ENCODE data around the gene MAST4. TPM values are rescaled to one million over a fixed set of nuclear protein-coding genes. Genes with fewer than 3 reads are reported as not detected.
A peak's percentile ranks its signal among the peaks of the same experiment; 100 is the strongest.

MAST4 gene
- total RNA-seq, 1 donor from 2014 or later = 13.9 TPM

DNA sequence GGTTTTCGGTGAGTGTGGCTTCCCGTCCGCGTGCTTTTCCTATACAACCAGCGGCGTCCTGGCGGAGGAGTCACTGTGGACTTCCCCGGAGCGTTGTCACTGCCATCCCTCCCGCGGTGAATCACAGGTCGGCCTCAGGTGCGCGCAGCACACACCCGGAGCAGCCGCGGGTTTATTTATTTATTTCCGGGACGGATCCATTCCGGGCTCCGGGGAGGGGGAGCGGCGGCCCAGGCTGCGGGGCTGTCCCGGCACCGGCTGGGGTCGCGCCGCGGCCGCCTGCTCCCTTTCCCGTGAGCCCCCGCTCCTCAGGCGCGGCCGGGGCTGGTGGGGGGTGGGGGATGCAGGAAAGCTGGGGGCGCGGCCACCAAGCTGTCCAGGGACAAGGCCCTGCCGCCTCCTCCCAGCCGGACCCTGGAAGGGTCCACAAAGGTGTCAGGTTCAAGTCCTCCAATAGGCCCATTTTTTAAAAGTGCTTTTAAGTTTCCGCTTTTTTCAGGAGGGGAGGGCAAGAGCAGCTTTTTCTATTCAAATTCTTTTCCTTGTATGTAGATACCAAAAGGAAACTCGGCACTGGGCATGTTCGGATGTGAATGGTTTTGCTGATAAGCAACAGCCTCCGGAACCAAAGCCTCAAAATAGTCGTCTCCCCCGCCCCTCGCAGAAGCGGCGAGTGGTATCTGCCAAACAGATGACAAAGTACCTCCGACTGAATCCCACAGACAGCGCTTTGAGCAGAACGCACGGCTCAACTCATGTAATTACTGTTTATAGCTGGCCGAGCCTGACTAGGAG is 407.9 kb downstream of the MAST4 start:
- FAIRE-seq = no peak
- DNase-seq (ENCODE audit: low spot score in 2 of 2) = peak; percentile 38 to 59

DNA sequence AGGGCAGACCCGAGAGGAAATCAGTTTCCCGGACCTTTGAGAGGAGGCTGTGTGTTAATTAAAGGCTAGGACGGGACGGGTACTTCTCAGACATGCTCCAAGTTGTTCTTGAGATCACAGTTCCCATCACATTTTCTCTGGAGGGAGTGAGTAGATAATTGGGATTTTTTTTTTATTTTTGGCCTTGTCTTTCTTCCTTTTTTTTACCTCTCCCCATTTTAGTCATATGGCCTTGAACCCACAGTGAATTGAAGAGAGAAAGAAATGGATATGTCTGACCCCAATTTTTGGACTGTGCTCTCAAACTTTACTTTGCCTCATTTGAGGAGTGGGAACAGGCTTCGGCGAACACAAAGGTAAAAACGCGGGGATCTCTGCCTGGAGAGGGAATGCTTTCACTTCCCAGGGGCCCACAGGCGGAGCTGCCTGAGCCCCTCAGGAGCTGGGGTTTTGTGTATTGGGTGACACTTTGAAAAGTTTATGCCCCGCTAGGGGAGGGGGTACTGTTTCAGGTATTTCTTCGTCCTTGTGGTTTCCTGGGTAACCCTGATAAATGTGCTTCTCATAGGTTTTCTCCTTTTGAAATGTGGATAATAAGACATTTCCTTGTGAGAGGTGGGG is 408.6 kb downstream of the MAST4 start:
- DNase-seq (ENCODE audit: low spot score in 2 of 2) = no peak
- no peak for FAIRE-seq

DNA sequence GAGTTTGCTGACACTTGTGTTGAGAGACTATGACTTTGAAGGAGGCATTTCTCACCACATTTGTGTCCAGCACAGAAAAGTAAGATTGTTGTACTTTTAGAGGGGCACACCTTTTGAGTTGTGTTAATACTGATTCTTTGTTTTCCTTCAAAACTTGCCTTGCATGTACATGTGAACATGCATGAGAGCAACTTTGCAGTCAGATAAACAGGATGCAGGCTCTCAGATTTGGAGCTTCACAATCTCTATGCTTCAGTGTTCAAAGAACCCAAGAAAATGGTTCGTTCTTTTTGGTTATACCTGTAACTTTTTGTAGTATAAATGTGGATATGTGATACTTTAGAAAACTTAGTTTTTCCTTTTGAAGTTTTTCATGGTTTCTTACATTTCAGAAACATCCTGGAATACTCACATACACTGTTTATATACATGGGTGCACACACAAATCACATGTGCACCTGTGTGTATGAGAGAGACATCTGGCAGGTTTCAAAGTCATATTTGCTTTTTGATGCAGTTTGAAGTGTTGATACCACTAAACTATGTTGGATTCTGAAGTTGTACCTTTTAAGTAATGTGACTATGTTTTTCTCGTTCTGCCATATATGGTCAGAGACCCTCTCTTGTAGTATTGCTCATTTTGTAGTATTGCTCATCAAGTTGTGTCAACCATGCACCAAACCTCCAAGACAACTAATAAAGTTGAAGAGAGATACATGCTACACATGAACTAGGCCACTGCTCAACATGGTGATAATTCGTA is 409.7 kb downstream of the MAST4 start:
- DNase-seq (ENCODE audit: low spot score in 2 of 2) = no peak
- FAIRE-seq = no peak

DNA sequence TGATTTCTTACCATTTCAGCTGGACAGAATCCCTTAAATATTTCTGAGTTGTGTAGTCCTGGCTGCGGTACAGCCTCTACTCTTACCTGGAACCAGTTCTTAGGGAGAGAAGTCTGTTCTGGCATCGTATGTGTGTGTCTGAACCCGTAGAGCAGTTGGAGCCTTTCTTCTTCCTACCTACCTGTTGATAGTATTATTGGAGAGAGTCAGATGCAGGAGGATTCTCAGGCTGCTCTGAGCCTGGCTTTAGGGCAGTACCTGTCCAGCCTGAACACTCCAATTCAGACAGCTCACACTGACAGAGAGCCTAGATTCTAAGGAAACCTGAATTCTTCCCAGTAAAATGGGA is 410.3 kb downstream of the MAST4 start:
- DNase-seq (ENCODE audit: low spot score in 2 of 2) = no peak
- no peak for FAIRE-seq

DNA sequence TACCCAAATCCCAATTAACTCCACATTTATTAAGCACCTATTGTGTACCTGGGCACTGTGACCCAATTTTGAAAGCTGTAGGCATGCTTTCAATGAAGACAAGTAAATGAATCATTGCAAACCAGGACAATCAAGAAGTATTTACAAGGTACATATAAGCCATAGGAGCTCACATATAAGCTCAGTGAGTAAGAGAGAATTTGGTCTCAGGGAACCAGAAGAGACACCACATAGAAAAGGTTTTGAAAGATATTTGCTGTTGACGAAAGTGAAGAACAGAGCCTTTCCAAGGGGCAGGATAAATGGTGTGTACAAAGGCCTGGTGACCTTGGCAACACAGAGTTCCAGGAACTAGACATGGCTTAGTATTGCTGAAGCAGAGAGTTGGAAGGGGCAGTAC is 412.8 kb downstream of the MAST4 start:
- FAIRE-seq (no peak), DNase-seq (ENCODE audit: low spot score in 2 of 2) (no peak)

DNA sequence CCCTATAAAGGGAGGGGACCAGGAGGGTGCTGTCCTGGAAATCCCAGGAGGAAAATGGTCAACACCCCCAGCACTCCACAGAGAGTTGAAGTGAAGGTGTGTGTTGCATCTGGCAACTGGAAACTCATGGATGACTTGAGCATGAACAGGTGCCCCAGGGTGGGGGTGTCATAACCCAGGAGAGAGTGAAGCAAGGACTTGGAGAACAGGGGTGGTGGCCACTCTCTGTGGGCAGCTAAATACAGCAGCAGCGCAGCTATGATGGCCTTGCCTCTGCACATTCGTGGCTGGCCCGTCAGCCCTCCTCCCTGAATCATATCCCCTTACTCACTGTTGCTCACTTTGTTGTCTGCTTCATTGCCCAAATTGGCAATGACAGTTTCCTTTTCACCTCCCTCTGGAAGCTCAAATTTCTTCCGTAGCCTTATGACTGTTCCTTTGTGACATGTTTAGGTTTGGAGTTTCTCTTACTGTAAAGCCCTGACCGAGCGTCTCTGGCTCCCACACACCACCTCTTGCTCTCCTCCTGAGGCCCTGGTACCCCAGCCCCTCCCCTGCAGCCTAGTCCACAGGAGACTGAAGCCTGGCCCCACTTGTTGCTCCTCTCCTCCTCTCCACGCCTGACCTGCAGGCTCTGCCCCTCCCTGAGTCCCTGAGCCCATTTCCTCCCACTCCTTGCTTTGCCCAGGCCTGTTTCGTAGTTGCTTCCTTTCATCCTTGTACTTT is 414.7 kb downstream of the MAST4 start:
- no peak for FAIRE-seq
- no peak for DNase-seq (ENCODE audit: low spot score in 2 of 2)

DNA sequence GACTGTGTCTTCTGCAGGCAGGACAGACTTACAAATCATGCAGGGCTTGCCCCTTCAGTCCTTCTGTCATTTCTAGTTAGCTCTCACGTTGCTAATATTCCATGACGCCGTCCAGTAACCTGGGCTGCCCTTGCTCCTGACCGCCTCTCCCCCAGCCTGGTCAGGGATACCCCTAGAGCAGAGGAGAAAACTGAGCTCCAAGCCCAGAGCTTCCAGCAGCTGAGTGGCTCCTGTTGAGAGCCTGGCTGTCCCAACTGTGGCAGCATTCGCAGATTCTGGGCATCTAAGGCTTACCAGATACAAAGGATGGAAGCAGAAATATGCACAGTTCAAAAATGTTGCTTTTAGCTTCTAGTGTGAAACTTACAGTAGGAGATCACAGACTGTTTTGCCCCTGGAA is 415.2 kb downstream of the MAST4 start:
- DNase-seq (ENCODE audit: low spot score in 2 of 2) (no peak), FAIRE-seq (no peak)

DNA sequence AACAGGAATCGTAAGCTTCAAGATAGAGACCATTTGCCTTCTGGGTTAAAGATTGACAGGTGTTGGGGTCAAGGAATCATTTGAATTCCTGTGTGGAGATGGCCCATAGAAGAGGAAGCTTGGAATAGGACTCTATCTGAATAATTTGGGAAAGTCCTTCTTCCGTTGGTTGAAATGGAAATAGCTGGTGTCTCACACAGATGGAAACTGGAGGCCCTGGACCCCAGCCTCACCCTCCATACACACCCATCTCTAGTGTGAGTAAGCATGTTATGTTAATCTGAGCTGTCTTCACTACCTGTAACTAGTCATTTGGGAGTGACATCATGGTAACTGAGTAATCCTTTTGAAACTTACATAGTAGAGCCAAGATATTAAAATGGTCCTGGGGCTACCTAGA is 416.0 kb downstream of the MAST4 start:
- no peak for DNase-seq (ENCODE audit: low spot score in 2 of 2)
- FAIRE-seq = no peak

DNA sequence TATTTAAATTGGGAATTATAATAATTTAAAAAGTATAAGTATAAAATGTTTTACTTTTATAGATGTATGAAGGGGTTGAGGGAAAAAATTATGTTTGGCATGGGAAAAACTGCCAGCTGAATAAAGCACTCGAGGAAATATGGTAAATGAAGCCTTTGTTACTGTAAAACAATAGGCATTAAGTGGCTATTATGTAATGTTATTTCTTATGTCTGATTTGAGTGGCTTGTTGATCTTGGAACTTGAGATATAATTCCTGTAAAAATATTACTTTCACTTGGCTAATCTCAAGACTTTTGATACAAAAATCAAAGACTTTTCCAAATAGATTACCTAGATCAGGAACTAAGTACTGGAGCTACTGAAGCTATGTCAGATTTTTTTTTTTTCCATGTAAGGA is 417.5 kb downstream of the MAST4 start:
- no peak for FAIRE-seq
- DNase-seq (ENCODE audit: low spot score in 2 of 2) = no peak

DNA sequence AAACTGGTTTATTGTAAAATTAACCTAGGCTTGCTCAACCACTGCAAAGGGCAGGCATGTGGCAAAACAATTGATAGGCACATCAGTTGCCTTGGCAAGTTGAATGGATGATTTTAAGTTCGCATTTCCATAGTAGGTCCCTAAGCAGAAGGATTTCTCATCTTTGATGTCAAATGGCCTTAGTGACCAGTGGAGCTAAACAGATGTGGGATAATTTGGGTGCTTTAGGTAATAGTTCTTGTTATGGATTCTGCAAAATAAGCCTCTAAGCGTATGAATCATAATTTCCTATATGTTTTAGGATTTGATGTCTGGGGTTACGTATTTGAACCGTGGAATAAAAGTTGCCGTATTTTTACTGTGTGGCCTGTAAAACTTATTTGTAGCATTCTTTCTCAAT is 418.0 kb downstream of the MAST4 start:
- DNase-seq (ENCODE audit: low spot score in 2 of 2) = no peak
- no peak for FAIRE-seq

DNA sequence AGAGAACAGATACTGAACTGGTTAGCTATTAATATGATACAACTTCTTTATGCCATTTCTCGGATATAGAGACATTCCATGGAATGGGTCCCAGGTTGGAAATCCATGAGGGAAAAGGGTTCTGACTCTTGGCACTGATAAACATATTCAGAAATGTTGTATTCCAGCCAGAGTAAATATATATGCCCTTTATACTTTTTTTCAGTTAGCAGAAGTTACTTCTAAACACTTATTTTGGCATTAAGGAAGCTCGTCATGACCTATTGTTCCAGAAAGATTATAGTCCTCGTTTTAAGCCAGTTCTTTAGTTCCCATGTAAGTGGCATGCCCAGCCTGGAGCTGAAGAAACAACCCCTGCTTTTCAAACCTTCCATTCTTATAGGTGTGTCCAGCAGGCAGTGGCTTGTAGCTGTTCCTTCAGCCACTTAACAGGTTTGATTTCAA is 418.8 kb downstream of the MAST4 start:
- DNase-seq (ENCODE audit: low spot score in 2 of 2) = no peak
- no peak for FAIRE-seq

DNA sequence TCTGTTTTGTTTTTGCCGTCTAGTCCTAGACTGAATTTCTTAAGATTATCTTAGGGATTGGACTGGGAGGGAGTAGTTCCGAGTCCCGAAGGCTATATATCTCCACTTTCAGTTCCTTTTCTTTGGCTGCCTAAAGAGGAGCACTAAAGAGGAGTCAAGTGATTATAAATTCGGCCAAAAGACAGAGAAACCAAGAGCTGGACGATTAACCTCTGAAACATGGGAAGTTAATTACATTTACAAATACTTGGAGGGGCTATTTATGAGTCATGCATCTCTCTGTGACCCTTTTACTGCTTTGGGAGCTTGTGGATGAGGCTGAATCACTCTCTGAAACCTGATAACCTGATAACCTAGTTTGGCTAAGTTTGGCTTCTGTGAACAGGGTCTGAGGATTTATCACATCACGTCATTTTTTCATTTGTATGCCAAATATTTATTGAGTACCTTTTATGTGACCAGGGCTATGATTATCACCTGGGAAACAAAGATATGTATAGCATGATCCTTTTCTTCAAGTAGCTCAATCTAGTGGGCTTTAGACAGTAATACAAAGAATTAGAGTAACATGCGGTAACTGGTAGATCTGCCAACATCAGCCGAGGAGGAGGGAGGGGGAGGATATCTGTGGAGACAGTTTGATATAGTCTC is 419.5 kb downstream of the MAST4 start:
- FAIRE-seq (no peak), DNase-seq (ENCODE audit: low spot score in 2 of 2) (no peak)

DNA sequence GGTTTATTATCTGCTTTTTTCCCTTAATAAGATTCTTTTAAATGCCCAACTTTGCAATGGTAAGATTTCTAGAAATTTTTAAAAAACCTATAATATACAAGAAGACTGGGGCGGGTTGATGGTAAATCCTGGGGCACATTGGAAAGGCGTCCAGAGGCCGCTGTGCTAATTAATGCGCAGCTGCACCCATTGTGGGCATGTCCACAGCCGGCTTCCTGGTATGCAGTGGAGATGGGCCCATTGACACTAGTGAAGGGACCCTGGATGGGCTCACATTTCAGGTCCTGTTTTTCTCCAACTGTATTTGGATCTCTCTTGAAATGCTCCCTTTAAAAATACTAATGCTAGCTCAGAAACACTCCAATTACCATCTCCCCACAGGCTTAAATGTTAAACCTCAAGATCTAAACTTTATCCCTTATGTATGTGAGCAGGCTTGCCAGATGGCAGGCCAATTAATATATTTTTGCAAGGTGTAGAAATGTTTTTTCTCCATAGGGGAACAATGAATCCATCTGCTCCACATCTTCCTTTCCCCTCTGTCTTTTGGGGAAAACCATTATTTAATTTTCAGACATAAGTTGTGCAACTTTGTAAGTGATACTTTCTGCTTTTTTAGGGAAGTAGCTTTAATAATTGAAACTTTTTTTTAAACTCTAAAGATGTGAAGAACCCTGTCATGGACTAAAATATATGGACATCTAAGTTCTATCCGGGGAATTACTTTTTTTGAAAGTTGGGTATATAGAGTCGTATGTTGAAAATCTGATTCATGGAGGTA is 423.1 kb downstream of the MAST4 start:
- DNase-seq (ENCODE audit: low spot score in 2 of 2) = no peak
- no peak for FAIRE-seq

DNA sequence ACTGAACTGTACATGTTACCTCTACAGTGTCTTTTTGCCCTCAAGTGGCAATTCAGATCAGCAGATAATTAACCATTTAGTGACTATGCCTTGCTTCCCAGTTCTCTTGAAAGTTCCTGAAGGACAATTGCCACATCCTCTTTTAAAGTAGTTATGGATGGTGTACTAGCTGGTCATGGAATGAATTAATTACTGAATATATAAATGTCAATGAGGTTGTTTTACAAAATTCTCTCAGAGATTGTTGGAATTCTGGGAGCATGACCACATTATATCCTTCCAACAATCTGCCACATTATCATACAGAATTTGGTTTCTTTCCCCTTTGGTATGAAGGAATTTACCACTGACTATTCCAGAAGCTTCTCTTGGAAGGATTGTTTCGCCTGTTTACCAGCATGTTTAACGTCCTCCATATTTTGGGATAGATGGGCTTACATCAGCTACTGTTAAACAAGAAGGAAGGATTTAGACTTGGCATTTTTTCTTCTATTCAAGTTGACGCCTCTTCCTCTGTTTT is 424.0 kb downstream of the MAST4 start:
- FAIRE-seq (no peak), DNase-seq (ENCODE audit: low spot score in 2 of 2) (no peak)

DNA sequence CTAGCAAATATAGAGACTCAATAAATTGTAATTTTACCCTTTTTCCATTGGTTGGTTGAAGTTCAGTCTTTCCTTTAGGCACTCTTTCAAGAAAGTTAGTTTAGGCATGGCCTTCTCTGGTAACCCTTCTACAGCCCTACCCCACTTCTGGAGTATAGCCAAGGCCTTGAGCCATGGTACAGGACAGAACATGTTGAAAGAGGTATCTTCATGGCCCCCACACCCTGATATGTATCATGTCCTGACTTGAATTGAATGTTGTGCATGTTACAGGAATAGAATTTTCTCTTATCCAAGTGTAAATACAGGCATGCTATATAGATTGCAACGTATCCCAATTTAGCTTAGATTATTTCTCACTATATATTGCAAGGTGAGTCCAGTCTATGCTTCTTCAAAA is 424.8 kb downstream of the MAST4 start:
- no peak for FAIRE-seq
- DNase-seq (ENCODE audit: low spot score in 2 of 2) = no peak

DNA sequence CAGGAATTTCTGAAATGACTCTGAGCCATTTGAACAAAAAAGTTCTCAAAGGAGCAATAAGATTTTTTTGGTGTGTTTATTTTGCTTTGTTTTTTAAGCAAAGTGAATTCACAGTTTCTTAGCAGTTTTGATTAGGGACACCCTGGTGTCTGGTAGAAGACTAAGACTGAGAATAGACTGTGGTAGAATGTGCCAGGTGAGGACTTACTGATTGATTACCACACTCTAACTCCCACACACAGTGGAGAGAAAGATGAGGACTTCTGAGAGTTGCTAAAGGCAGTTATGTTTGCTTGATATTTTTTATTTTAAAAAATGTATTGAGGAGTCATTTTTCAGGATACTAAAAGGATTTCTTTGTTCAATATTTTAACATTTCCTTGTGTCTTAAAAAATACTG is 425.3 kb downstream of the MAST4 start:
- DNase-seq (ENCODE audit: low spot score in 2 of 2) (no peak), FAIRE-seq (no peak)

DNA sequence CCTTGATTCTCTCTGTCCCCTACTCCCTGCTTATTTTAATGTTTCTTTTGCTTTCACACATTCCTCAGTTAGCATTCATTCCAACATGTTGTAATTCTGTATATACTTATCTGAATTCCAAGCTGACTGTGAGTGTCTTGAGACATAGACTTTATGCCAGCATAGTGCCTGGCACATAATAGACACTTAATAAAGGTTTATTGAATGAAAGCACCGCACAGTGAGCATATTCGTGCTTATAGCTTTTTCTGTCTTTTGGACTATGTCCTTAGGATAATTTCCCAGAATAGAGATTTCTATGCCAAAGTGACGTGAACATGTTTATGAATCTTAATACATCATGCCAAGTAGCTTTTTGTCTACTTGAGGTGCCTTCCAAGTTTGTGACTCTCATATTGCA is 425.8 kb downstream of the MAST4 start:
- DNase-seq (ENCODE audit: low spot score in 2 of 2) (no peak), FAIRE-seq (no peak)

DNA sequence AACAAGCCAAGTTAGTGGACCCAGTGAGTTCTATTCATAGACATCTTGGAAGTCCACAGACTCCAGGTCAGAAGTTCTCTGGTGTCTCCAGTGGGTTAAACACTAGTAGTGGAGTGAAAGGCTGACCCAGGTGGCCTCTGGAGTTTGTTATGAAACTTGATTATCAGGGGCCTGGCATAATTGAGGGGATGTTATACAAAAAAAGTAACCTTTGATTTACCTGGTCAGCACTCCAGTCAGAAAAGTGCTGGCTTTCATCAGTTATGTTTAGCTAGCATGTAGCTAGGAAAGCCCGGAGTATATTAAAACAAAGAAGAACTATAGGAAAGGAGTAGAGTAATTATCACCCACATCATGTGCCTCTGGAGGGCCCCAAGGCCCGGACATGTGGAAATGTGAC is 429.3 kb downstream of the MAST4 start:
- DNase-seq (ENCODE audit: low spot score in 2 of 2) (no peak), FAIRE-seq (no peak)

DNA sequence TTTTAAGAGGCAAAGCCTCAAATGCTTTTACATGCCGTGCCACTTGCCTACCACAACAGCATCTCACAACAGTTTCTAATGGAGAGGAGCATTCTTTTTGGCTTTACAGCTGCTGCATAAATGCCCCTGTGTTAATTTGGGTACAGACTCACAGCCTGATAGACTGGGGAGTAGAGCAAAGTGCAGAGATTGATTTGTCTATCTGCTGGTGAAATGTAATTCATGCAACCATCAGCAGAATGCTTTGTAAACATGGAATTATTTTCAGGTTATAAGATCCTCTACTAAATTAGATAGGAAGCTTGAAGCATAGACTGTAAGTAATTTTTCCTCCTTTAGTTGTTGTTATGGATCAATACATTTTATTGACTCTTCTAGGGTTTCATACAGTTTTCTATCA is 430.1 kb downstream of the MAST4 start:
- FAIRE-seq (no peak), DNase-seq (ENCODE audit: low spot score in 2 of 2) (no peak)

DNA sequence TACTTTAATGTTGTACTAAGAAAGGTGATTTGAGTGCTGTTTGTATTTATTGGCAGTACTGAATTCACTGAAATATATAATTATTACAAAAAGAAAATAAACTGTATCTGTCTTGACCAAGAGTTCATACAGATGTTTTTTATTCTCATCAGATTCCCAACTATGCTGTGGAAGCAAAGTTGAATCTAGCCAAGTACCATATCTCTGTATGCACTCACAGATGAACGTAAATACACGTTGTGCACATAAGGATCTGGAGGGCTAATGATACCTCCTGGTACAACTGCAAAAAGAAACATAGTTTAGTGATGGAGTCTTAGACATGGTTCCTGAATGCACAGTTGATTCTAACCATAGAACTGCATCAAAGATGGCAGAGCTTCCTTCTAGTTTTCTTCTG is 431.0 kb downstream of the MAST4 start:
- FAIRE-seq (no peak), DNase-seq (ENCODE audit: low spot score in 2 of 2) (no peak)

Measured in frontal cortex (tissue), 4 donors.